ENCODE results near the gene STXBP3. TPM values are rescaled to one million over a fixed set of nuclear protein-coding genes. Genes with fewer than 3 reads are reported as not detected.

The STXBP3 gene
- total and polyA plus RNA-seq, 9 of the 15 experiments (the other 6 are each of a cell fraction or from before 2014, with no cell fraction given): 32.5 to 52.5 (median 39.2) TPM

DNA sequence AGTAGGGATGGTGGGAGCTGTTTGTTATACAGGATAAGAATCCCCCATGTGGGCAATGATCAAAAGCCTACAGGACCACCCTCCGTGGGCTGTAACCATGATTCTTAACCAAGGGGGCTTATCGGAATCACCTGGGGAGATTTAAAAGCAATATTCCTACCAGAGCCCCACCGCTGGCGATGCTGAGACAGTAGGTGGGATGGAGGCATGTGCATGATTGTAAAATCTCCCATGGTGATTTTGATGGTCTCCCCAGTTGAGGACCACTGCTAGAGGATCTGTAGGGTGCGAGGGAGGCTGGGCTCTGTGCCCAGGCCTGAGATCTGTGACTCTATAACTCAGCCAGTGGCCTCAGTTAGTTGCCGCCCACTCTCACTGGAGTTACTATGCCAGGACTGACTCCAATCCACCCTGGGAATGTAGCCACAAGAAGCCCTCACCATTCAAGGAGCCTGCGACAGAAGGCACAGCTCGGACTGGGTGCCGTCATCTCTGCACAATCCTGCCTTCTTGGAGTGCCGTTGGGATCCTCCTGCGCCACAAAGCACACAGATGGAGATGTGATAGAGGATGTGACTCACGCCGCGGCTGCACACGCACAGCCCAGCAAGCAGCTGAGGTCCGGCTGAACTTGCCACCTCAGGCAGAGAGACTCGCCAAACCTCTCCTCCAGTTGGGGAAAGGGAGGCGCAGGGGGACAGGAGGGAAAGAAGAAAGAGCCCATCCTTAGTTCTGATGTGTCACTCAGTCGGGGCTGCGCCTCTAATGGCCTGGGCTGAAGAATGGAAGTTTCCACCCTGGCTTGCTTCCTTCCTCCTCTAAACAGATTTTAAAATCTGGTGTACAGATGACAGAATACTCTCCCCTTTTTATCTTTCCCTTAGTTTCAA is 83.9 kb downstream of the STXBP3 start (continued):
- TF ChIP-seq, protein P1, sequence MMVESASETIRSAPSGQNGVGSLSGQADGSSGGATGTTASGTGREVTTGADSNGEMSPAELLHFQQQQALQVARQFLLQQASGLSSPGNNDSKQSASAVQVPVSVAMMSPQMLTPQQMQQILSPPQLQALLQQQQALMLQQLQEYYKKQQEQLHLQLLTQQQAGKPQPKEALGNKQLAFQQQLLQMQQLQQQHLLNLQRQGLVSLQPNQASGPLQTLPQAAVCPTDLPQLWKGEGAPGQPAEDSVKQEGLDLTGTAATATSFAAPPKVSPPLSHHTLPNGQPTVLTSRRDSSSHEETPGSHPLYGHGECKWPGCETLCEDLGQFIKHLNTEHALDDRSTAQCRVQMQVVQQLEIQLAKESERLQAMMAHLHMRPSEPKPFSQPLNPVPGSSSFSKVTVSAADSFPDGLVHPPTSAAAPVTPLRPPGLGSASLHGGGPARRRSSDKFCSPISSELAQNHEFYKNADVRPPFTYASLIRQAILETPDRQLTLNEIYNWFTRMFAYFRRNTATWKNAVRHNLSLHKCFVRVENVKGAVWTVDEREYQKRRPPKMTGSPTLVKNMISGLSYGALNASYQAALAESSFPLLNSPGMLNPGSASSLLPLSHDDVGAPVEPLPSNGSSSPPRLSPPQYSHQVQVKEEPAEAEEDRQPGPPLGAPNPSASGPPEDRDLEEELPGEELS (CRISPR knock-in tag; IDR thresholded peaks at IDR 0.05; ENCODE audit: borderline replicate concordance): no peak
- TF ChIP-seq CBFA2T2 (conservative IDR thresholded peaks at IDR 0.05): peak; percentile 60
- no peak for TF ChIP-seq NCOR1 (IDR thresholded peaks at IDR 0.05)
- TF ChIP-seq HDGF (IDR thresholded peaks at IDR 0.05): no peak
- TF ChIP-seq FOSL1 (tag; conservative IDR thresholded peaks at IDR 0.05): peak; percentile 98
- TF ChIP-seq GABPB2 (CRISPR knock-in tag; conservative IDR thresholded peaks at IDR 0.05): no peak
- TF ChIP-seq RBM22 (IDR thresholded peaks at IDR 0.05; ENCODE audit: low read depth, low read length, poor library complexity, severe bottlenecking): no peak
- peak; percentile 87 for TF ChIP-seq ARID1B (IDR thresholded peaks at IDR 0.05)
- TF ChIP-seq, protein P2, sequence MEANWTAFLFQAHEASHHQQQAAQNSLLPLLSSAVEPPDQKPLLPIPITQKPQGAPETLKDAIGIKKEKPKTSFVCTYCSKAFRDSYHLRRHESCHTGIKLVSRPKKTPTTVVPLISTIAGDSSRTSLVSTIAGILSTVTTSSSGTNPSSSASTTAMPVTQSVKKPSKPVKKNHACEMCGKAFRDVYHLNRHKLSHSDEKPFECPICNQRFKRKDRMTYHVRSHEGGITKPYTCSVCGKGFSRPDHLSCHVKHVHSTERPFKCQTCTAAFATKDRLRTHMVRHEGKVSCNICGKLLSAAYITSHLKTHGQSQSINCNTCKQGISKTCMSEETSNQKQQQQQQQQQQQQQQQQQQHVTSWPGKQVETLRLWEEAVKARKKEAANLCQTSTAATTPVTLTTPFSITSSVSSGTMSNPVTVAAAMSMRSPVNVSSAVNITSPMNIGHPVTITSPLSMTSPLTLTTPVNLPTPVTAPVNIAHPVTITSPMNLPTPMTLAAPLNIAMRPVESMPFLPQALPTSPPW (CRISPR knock-in tag; IDR thresholded peaks at IDR 0.05): 0 out of 2 replicates have a peak, but pooled peaks have one; percentile 27
- peak; percentile 52; the same call in 1 of the 2 replicates for TF ChIP-seq ETV5 (CRISPR knock-in tag; IDR thresholded peaks at IDR 0.05; ENCODE audit: low read depth)
- TF ChIP-seq ZEB2 (IDR thresholded peaks at IDR 0.05): peak; percentile 85
- TF ChIP-seq CBFA2T3 (IDR thresholded peaks at IDR 0.05): peak; percentile 77
- TF ChIP-seq, protein P3, sequence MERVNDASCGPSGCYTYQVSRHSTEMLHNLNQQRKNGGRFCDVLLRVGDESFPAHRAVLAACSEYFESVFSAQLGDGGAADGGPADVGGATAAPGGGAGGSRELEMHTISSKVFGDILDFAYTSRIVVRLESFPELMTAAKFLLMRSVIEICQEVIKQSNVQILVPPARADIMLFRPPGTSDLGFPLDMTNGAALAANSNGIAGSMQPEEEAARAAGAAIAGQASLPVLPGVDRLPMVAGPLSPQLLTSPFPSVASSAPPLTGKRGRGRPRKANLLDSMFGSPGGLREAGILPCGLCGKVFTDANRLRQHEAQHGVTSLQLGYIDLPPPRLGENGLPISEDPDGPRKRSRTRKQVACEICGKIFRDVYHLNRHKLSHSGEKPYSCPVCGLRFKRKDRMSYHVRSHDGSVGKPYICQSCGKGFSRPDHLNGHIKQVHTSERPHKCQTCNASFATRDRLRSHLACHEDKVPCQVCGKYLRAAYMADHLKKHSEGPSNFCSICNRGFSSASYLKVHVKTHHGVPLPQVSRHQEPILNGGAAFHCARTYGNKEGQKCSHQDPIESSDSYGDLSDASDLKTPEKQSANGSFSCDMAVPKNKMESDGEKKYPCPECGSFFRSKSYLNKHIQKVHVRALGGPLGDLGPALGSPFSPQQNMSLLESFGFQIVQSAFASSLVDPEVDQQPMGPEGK (CRISPR knock-in tag; IDR thresholded peaks at IDR 0.05; ENCODE audit: borderline replicate concordance): no peak
- peak; percentile 56; the same call in 1 of the 2 replicates for TF ChIP-seq TCF3 (CRISPR knock-in tag; IDR thresholded peaks at IDR 0.05)
- TF ChIP-seq MYNN (IDR thresholded peaks at IDR 0.05): 0 out of 2 replicates have a peak, but pooled peaks have one; percentile 76
- no peak for TF ChIP-seq MYNN (CRISPR knock-in tag; IDR thresholded peaks at IDR 0.05)
- TF ChIP-seq POLR3A (IDR thresholded peaks at IDR 0.05; ENCODE audit: borderline replicate concordance, extremely low read depth, insufficient read depth, insufficient read length): no peak
- TF ChIP-seq ZZZ3 (IDR thresholded peaks at IDR 0.05): no peak
- TF ChIP-seq, protein P4, sequence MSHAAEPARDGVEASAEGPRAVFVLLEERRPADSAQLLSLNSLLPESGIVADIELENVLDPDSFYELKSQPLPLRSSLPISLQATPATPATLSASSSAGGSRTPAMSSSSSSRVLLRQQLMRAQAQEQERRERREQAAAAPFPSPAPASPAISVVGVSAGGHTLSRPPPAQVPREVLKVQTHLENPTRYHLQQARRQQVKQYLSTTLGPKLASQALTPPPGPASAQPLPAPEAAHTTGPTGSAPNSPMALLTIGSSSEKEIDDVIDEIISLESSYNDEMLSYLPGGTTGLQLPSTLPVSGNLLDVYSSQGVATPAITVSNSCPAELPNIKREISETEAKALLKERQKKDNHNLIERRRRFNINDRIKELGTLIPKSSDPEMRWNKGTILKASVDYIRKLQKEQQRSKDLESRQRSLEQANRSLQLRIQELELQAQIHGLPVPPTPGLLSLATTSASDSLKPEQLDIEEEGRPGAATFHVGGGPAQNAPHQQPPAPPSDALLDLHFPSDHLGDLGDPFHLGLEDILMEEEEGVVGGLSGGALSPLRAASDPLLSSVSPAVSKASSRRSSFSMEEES (CRISPR knock-in tag; IDR thresholded peaks at IDR 0.05): no peak
- TF ChIP-seq NFE2 (IDR thresholded peaks at IDR 0.05; ENCODE audit: low read depth): peak; percentile 36; the same call in 1 of the 2 replicates
- TF ChIP-seq CBX8 (IDR thresholded peaks at IDR 0.05; ENCODE audit: borderline replicate concordance, extremely low read depth, low read depth, low read length, poor library complexity, severe bottlenecking): no peak
